AG09309 (cell line): ENCODE data around the gene TRAPPC11.
"Not testable (repeated sequence)": the region's sequence is repeated elsewhere in the genome, so short reads cannot be mapped to it uniquely, and the experiment has no call there.

Experiments
- DNase-seq: peaks from one replicate; pipeline ENCODE4 v3.0.0-alpha.2; 2010; ENCODE audit warnings: low read depth
- H3K4me3 ChIP-seq: 2 replicates; pipeline ENCODE4 v1.5.1; 2011; ENCODE audit warnings: mild to moderate bottlenecking, low read depth, low read length, moderate library complexity; ENCODE audit not compliant: control insufficient read depth
- CTCF ChIP-seq: IDR thresholded peaks from 2 replicates; pipeline ENCODE4 v1.5.1; 2011; ENCODE audit warnings: mild to moderate bottlenecking, low read depth, low read length, inconsistent platforms; ENCODE audit not compliant: insufficient read depth, control insufficient read depth; ENCODE audit errors: missing control alignments

TRAPPC11 gene

GRCh38 chr4:183714626-183715025 lies 55.5 kb downstream of the TRAPPC11 start:
- no peak for TF ChIP-seq CTCF
- H3K4me3 ChIP-seq: no peak overlapping the region
- no peak for DNase-seq

- DNase-seq: no peak
- no peak for TF ChIP-seq CTCF
- no peak overlapping the region for H3K4me3 ChIP-seq
These were observed 57.2 kb downstream of the TRAPPC11 start for GRCh38 chr4:183716302-183716701.

GRCh38 chr4:183718876-183719275 lies 59.8 kb downstream of the TRAPPC11 start:
- DNase-seq: no peak
- no peak for TF ChIP-seq CTCF
- no peak overlapping the region for H3K4me3 ChIP-seq

GRCh38 chr4:183721207-183722081 lies 62.4 kb downstream of the TRAPPC11 start:
- no peak for DNase-seq
- H3K4me3 ChIP-seq: no peak overlapping the region
- peak; percentile 44 for TF ChIP-seq CTCF

- H3K4me3 ChIP-seq: peak overlapping the region; percentile 42
- no peak for DNase-seq
- no peak for TF ChIP-seq CTCF
These were observed 63.9 kb downstream of the TRAPPC11 start for GRCh38 chr4:183722731-183723560.

- no peak overlapping the region for H3K4me3 ChIP-seq
- no peak for DNase-seq
- TF ChIP-seq CTCF: no peak
These were observed 64.6 kb downstream of the TRAPPC11 start for GRCh38 chr4:183723561-183724228.

GRCh38 chr4:183725585-183725984 lies 66.5 kb downstream of the TRAPPC11 start:
- H3K4me3 ChIP-seq, DNase-seq: not testable (repeated sequence)
